Activated CD8-positive, alpha-beta memory T cell treated with anti-CD3 and anti-CD28 coated beads, Interleukin-2, amount 50 U/mL, for 48 hours (primary cell): ENCODE data around the gene EXD3.

Source experiments
- DNase-seq: peaks from one replicate; pipeline ENCODE4 v3.0.0-alpha.2; 2020

Gene EXD3

DNA sequence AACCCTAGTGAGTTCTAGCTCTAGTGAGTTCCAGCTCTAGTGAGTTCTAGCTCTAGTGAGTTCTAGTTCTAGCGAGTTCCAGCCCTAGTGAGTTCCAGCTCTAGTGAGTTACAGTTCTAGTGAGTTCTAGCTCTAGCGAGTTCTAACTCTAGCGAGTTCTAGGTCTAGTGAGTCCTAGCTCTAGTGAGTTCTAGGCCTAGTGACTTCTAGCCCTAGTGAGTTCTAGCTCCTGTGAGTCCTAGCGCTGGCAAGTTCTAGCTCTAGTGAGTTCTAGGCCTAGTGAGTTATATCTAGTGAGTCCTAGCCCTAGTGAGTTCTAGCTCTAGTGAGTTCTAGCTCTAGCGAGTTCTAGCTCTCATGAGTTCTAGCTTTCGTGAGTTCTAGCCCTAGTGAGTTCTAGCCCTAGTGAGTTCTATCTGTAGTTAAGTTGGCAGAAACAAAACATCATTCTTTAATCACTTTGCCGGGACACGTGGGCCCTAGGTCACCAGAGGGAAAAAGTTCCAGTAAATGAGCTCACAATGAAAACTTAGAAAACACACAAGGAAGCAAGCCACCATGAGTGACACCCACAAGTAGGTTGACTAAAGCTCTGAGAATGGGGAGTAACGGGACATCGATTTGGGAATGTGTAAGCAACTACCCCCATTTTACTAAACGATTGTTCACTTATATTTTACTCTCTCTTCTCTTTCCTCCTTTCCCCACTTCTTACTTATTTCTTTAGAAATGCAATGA, 47.5 kb downstream of the EXD3 start:
- no peak for DNase-seq

DNA sequence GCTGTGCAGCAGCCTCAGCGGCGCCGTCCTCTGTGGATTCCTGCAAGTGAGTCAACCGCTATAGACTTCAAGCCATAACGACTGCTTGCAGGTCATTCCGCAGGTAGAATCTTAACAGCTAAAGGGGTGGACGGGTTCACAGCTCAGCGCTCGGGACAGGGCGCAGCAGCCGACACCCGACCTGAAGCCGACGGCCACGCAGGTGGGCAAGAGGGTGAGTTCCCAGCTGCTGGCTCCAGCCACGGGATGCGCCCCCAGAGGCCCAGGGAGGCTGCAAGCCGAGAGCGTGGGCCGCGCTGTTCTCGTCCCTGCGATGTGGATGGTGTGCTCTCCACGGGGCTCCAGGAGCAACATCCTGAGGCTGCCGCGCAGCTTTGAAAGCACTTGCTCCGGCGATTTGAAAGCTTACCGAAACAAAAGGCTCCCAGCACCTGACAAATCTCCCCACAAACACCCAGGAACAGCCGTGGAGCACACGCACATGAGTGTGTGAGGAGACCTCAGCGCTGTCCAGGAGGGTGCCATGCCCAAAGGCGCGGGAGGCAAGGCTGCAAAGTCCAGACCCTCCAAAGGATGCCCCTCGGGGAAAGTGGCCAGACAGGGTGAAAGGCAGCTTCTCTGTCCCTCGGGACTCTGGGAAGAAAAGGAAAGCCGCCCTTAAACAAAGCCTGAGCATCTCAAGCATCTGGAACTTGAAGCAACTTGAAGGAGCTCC, 48.7 kb downstream of the EXD3 start:
- no peak for DNase-seq

DNA sequence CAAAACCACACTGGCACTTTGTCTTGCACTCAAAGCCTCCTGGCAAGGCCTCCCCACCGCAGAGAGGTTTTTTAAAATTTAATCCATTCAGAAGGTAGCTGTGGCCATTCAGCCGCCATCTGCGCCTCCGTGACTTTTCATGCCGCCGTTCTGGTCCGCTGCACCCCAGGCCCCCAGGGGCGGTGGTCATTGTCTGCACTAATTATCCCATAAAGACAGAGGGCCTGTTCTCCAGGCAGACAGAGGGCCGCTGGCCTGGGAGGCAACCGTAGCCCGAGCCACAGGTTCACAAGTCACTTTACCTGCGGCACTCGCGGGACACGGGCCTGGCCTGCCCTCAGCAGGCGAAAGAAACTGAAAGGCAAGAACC, 49.4 kb downstream of the EXD3 start:
- DNase-seq: no peak

DNA sequence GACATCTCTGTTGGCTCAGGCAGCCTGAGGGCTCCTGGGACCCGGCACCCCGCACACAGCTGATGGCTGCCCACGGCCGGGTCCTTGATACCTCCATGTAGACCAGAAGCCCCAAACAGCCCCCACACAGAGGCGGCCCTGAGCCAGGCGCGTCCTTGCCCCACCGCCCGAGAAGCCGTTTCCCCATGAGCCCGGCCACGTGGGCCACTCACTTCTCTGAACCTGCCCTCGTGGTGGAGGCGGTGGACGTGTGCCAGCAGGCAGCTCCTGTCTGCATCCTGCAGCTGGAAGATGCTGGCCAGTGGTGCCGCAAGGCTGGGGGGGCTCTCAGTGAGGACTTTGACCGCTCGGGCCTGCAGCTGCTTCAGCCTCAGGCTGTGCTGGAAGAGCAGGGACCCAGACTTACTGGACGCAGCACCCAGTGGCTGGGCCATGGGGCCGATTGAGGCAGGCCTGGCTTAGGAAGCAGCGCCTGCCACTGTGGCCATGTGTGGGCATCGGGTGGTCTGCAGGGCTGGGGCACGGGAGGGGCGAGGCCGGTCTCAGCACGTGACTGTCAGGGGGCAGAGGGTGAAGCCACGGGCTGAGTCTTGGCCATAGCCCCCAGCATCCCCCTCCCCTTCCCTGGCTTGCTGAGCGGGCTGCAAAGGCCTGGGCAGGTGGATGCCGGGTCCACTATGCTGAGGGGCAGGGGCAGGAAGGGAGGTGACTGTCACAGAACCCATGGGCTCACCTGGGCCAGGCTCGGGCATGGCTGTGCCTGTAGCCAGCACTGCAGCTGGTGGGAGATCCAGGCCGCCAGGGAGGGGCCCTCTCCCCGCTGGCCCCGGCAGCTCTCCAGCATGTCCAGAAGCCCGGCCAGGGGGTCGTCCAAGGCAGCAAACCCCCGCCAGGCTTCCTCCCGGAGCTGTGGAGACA, 50.0 kb downstream of the EXD3 start:
- no peak for DNase-seq

DNA sequence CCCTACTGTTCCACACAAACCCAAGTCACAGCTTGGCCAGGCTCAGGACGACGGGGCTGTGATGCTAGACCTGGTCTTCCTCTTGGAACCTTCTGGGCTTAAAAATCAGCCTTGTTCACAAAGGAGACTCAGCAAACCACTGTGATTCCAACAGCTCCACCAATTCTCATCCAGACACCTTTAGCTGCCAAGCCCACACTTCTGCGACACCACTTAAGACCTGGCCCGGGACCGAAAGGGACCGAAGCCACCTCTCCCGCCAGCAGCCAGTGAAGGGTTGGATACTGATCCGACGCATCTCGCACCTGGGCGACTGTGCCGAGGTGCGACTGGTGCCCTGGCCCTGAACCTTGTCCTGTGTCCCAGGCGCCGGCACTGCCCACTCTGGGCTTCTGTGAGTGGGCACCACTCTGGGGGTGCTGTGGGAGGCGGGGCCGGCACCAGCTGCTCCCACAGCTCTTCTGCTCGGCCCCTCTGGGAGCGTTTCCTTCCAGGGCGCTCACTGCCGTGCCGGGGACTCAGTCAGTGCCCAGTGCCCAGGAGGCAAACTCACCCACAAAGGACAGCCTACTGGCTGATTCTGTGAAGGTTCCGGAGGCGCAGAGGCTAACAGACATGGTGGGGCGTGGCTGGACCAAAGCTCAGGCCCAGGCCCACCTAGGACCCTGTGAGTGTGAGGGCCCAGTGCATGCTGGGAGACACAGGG, 50.9 kb downstream of the EXD3 start:
- DNase-seq: no peak

DNA sequence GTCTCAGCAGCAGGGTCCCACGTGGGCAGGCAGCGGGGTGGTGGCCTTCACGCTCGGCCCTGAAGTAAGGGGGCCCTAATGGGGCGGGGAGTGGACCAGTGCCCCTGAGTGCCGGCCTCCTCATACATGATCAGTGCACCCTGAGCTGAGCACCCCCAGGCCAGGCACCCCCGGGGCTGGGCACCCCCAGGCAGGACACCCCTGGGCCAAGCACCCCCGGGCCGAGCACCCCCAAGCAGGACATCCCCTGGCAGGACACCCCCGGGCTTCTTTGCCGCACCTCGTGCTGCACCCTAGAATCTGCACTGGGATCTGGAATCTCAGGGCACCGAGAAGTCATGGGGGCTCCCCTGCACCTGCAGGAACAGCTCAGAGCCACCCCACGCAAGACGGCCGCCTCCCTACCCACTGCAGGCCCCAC, 51.4 kb downstream of the EXD3 start:
- no peak for DNase-seq

DNA sequence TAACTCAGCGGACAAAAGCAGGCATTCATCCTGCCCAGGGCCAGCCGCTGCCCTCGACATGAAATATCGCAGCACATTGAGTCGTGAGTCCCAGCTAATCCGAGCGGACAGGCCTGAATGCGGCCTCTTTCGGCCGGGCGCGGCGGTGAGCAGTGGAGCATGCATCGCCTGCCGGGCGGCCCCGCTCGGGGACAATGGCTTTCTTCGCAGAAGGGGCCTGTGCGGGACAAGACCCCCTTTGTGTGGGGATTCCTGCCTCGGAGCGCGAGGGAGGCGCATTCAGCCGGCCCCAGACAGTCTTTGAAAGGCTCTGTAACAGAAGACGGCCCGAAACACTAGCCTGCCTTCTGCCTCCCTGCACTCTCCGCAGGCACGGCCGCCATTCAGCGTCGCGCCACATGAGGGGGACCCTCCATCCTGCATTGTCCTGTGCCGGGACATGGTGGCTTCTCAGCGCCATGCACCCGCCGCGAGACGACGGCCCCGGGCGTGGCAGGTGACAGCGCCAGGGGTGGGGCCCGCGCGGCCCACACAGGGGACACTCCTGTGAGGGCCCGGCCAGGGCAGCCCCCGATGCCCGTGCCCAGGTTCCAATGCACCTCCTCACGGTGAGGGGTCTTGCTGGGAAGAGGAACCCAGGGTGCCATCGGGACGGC, 52.0 kb downstream of the EXD3 start:
- DNase-seq: no peak

DNA sequence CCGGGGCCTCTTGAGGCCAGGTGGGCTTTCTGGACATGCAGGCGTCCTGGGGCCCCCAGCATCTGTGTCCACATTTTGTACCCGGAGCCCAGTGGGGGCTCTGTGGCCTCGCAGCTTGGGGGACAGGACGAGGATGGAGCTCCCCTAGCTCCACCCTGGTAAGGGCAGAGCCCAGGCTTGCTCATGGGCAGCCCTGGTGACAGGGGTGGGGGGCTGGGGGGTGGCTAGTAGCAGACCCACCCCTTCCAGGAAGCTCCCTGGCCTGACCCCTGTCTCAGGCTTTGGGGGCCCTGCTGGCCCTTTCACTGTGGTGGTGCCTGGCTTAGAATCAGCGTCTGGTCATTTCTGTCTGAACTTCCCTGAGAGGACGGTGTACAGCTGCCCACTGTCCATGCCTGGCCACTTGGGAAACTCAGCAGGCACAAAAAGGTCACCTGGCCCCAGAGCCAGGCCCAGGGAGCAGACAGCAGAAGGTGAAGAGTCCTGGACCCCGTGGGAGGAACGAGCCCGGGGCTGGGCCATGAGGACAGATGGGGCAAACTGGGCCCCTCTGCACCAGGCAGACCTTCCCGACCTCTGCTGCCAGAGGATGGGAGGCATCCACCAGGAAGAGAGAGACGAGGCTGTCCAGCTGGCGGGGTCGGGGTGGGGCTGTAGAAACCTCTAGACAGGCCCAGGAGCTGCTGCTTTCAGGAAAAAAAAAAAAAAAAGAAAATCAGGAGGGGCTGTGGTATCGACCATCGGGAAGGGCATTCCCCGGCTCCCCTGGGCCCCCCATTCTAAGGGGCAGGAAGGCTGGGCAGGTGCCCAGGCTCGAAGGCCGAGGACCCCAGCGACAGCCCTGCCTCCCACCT, 52.8 kb downstream of the EXD3 start:
- DNase-seq: no peak

DNA sequence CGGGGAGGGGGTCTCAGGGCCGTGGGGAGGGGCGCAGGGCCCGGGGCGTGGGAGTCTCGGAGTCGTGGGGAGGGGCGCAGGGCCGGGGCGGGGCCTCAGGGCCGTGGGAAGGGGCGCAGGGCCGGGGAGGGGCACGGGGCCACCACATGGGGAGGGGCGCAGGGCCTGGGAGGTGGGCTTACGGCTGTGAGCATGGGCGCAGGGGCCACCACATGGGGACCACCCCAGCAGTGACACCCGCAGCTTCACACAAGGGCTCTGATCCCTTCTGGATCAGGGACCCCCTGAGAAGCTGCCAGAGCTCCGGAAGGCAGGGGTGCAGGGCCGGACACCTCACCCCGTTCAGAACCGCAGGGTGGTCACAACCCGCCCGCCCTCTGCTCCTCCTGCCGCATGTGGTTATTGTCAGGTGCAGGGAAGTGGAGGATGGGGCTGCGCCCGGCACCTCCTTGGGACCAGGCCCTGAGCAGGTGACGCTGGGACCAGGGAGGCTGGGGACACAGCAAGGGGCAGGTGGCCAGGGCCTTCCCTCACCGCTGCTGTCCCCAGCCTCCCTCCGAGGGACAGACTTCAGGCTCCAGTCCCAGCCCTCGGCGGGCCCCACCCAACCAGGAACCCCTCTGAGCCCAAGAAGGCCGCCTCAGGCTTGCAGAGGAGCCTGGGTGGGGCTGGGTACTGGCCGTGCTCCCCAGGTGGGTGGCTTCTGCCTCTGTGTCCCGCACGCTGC, 53.7 kb downstream of the EXD3 start:
- no peak for DNase-seq

DNA sequence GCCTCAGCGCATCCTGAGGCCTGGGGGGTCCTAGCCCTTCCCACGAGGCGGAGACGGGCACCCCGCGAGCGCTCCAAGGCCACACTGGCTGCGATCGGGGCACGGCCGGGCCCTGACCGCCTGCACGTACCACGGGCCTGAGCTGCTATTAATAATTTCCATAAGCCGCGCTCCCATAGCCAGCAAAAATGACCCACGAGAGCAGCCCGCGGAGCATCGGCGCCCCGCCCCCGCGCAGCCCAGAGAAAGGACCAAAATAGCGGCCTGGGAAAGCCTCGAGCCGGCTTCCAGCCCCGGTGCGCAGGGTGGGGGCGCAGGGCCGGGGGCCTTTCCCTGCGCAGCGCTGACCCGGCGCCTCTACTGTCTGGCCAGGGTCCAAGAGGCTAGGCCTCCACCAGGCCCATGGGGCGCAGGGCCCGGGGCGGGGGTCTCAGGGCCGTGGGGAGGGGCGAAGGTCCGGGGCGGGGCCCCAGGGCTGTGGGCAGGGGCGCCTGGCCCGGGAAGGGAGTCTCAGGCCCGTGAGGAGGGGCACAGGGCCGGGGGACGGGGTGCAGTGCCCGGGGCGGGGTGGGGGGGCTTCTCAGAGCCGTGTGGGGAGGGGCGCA, 54.4 kb downstream of the EXD3 start:
- DNase-seq: no peak

DNA sequence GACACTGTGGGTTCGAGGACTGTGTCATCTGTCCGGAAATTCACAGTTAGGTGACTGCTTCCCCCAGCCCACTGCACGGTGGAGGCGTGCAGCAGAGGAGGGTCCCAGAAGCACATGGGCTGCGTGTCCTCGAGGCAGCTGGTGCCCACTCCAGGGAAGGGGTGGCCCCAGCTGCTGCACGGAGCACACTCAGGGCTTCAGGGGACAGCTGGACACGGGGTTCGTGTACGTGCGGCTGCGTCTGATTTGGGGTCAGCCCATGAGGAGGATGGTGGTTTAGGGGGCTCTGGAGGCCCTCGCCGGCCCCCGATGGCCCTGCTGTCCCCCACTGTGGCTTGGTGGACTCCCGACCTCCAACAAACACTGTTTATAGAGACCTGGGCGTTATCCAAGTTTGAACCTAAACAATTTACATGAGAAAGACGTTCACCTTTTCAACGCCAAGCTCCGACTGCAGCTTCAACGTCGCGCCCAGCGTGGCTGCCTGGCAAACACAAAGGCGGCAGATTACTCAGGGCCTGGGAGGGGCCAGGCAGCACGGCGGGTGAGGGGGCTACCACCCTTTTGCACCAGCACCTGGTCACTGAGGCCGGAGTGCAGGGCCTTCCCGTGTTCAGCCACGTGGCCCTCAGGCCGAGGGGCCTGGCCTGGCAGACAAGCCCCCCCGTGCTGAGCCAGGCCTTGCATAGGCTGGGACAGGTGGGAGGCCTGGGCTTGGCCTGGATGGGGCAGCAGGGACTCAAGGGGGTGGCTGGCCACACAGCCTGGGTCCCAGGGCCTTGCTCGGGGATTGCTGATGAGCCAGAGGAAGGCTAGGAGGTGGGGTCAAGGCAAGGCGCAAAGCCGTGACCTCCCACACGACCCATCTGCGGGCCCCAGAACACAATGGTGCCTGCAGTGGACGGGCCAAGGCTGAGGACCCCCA, 55.2 kb downstream of the EXD3 start:
- DNase-seq: no peak

DNA sequence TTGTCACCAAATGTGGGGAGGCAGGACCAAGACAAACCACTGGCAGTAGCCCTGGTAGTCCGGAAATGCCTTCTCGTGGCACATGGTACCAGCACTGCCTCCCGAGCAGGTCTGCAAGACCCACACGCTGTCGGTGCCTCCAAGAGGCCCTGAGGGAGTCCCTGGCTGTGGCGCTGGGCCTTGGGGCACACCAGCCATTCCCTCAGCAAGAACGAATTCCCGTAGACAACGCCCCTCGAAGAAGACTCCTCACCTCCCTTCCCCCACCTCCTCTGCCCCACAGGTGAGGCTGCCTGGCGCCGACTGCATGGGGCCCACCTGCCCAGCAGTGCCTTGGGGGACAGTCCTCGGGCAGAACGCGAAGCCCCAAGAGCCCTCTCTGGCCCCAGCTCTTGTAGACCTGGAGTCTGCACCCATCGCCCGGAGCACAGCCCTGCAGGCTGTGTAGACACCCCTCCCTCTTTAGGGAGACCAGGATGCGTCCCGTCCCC, 56.0 kb downstream of the EXD3 start:
- no peak for DNase-seq

DNA sequence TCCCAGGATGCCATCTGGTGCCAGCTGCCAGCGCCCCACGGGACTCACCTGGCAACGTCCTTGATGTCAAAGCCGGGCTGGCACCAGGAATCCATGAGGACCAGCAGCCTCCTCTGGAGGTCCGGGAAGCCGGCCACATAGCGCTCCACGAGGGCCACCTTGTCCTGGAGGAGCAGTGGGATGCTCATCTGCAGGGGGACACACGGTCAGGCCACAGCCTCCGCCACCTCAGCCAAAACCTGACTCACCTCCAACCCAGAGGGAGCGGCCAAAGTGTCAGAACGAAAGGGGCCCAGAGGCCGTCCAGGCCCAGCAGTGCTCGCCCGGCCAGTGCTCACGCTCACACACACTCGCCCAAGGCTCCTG, 56.5 kb downstream of the EXD3 start:
- no peak for DNase-seq

DNA sequence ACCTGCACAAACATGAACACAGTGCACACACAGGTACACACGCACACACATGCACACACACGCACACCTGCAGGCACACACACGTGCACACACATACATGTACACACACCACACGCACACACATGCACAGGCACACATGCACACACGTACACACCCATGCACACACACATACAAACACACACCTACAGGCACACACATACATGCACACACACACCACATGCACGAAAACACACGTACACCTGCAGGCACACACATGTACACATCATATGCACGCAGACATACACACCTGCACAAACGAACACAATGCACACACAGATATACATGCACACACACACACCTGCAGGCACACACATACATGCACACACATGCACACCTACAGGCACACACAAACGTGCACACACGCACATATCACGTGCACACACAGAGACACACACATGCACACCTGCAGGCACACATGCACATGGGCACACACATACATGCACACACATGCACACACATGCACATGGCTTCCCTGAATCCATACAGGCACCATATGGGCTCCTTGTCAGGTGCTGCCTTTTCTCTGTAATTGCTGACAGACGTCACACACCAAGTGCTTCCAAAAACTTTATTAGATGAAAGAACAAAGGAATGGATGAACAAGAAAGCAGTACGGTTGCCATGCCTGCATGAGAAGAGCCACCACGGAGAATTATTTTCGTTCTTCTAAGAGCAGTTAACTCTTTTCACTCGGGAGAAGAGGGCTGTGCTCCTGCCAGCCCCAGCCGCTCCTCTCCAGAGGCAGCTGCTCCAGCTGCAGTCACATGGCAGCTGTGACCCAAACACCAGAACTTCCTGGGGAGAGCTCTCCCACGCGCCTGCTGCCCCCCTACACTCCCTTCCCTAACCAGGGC, 57.2 kb downstream of the EXD3 start:
- no peak for DNase-seq

DNA sequence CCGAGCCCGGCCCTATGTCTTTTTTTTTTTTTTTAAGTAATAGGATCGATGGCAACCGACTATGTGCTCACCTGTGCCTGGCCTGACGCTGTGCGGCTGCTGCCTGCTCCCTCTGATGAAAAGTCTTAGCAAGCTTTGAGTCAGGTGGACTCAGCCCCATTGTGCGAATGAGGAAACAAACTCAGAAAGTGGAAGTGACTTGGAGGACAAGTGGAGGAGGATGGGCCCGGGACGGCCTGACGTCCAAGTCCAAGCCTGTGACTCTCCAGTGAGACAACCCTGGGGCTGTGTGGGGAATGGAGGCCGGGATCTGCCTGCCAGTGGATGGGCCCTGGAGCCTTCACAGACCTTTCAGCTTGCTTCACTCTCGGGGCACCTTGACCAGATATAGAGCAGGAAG, 57.9 kb downstream of the EXD3 start:
- no peak for DNase-seq

DNA sequence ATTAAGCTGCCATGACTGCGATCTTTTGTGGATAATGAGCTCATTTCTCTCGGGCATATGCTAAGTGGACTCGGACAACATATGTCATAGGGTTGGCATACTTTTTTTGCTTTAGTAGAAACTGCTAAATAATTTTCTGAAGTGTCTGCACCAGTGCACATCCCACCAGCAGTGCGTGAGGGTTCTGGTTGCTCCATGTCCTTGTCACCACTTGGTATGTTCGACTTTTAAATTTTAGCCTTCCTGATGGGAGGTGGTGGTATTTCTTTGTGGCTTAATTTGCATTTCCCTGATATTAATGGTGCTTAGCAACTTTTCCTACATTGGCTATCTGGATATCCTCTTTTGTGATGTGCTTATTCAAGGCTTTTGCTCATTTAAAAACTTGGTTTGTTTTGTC, 63.1 kb downstream of the EXD3 start:
- no peak for DNase-seq

DNA sequence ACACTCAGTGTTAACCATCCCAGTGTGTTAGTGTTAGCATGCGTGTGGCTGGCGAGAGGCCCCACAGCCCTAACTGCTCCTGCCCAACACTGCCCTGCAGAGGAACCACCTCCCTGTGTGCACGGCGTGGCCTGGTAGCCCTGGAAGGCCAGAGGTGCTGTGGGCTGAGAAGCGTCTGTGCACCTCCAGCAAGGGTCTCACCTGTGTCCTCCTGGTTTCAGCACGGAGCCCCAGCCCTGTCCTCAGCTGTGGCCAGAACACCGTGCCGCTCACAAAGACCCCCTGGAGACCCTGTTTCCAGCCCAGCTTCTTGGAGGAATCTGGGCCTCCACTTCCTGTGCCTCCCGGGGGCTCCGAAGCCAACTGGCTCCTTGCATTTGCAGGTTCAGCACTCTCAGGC, 64.8 kb downstream of the EXD3 start:
- DNase-seq: peak; percentile 29

DNA sequence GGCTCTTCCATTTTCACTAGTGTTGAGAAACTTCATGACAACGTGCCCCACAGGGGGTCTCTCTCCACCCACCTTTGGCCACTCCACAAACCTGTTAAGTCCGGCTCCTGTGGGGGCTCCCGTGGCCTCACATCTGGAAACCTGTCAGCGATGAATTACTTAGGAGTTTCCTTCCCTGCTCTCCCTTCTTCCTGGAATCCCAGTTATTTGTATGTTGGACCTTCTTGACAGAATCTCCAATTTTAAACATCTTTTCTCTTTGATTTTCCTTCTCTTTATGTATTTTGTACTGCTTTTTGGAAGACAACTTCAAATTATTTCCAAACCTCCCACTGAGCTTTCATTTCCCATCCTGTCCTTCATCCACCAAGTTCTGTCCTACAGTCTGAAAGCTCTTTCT, 65.8 kb downstream of the EXD3 start:
- no peak for DNase-seq
